Liver (tissue), 9 donors: ENCODE measurements around the gene LRCH4. TPM values are rescaled to one million over a fixed set of nuclear protein-coding genes. Genes with fewer than 3 reads are reported as not detected.

Experiments
- DNase-seq: peaks from one replicate; pipeline ENCODE4 v3.0.0-alpha.2; 2017; ENCODE audit warnings: low spot score
- H3K27ac ChIP-seq, 2 donors: one replicate each; pipeline ENCODE4 v1.7.0; 2013; ENCODE audit warnings: inconsistent platforms in 2 of 2, low read length in 2 of 2, control low read depth in 1 of 2, low read depth in 1 of 2, mild to moderate bottlenecking in 1 of 2
- H3K27me3 ChIP-seq, 4 donors: one replicate each; pipeline versions ENCODE4 v1.6.1 to v1.7.0; 2013; ENCODE audit warnings: low read length in 3 of 4, inconsistent platforms in 1 of 4, mild to moderate bottlenecking in 1 of 4, moderate library complexity in 1 of 4; ENCODE audit not compliant: control insufficient read depth in 4 of 4, insufficient read depth in 4 of 4
- H3K36me3 ChIP-seq, 4 donors: one replicate each; pipeline versions ENCODE4 v1.6.1 to v1.7.0; 2013; ENCODE audit warnings: low read length in 3 of 4, mild to moderate bottlenecking in 3 of 4, low read depth in 1 of 4, moderate library complexity in 1 of 4; ENCODE audit not compliant: control insufficient read depth in 4 of 4, insufficient read depth in 3 of 4
- H3K4me1 ChIP-seq, 4 donors: one replicate each; pipeline versions ENCODE4 v1.6.1 to v1.7.0; 2013; ENCODE audit warnings: low read length in 3 of 4, mild to moderate bottlenecking in 3 of 4, moderate library complexity in 1 of 4; ENCODE audit not compliant: control insufficient read depth in 4 of 4, insufficient read depth in 4 of 4
- H3K4me3 ChIP-seq, 3 donors: one replicate each; pipeline versions ENCODE4 v1.6.1 to v1.7.0; 2013; ENCODE audit warnings: low read length in 3 of 3, control low read depth in 1 of 3, low read depth in 1 of 3, mild to moderate bottlenecking in 1 of 3
- H3K9ac ChIP-seq, 2 donors: one replicate each; pipeline ENCODE4 v1.7.0; 2013; ENCODE audit warnings: low read length in 2 of 2, mild to moderate bottlenecking in 2 of 2, moderate library complexity in 2 of 2, control low read depth in 1 of 2, low read depth in 1 of 2
- H3K9me3 ChIP-seq, 4 donors: one replicate each; pipeline versions ENCODE4 v1.6.1 to v1.7.0; 2013; ENCODE audit warnings: low read length in 3 of 4; ENCODE audit not compliant: control insufficient read depth in 4 of 4
- ATF3 ChIP-seq: IDR thresholded peaks from 2 replicates; pipeline ENCODE4 v1.6.1; 2016; ENCODE audit warnings: antibody characterized with exemption
- CTCF ChIP-seq: fragments of 150-350 bp; IDR thresholded peaks from 2 replicates; pipeline ENCODE4 v1.5.1; 2017; ENCODE audit warnings: improper control_type of control experiment, low read depth, low read length; ENCODE audit not compliant: missing input control
- FOXA1 ChIP-seq: IDR thresholded peaks from 2 replicates; pipeline ENCODE4 v1.6.1; 2016; ENCODE audit warnings: antibody characterized with exemption
- FOXA2 ChIP-seq: IDR thresholded peaks from 2 replicates; pipeline ENCODE4 v1.6.1; 2016; ENCODE audit warnings: antibody characterized with exemption
- GABPA ChIP-seq, 2 donors: IDR thresholded peaks in 1 of 2; conservative IDR thresholded peaks in 1 of 2; 2 replicates each; pipeline ENCODE4 v1.6.1; 2016; ENCODE audit warnings: antibody characterized with exemption in 2 of 2, mild to moderate bottlenecking in 1 of 2, moderate library complexity in 1 of 2
- HNF4A ChIP-seq, 2 donors: conservative IDR thresholded peaks; 2 replicates each; pipeline ENCODE4 v1.6.1; 2016; ENCODE audit warnings: antibody characterized with exemption in 2 of 2, mild to moderate bottlenecking in 2 of 2
- HNF4G ChIP-seq: IDR thresholded peaks from 2 replicates; pipeline ENCODE4 v1.6.1; 2016; ENCODE audit warnings: antibody characterized with exemption
- JUND ChIP-seq, 2 donors: IDR thresholded peaks; 2 replicates each; pipeline ENCODE4 v1.6.1; 2016; ENCODE audit warnings: antibody characterized with exemption in 2 of 2
- NR2F2 ChIP-seq: IDR thresholded peaks from 2 replicates; pipeline ENCODE4 v1.6.1; 2016; ENCODE audit warnings: antibody characterized with exemption
- RAD21 ChIP-seq, 2 donors: IDR thresholded peaks; 2 replicates each; pipeline ENCODE4 v1.6.1; 2016; ENCODE audit warnings: antibody characterized with exemption in 2 of 2, mild to moderate bottlenecking in 2 of 2
- REST ChIP-seq: IDR thresholded peaks from 2 replicates; pipeline ENCODE4 v1.6.1; 2016; ENCODE audit warnings: antibody characterized with exemption, mild to moderate bottlenecking
- RXRA ChIP-seq, 2 donors: IDR thresholded peaks; 2 replicates each; pipeline ENCODE4 v1.6.1; 2017 to 2018; ENCODE audit warnings: antibody characterized with exemption in 2 of 2, mild to moderate bottlenecking in 1 of 2
- SP1 ChIP-seq: IDR thresholded peaks from 2 replicates; pipeline ENCODE4 v1.6.1; 2018; ENCODE audit warnings: antibody characterized with exemption, mild to moderate bottlenecking
- TAF1 ChIP-seq: conservative IDR thresholded peaks from 2 replicates; pipeline ENCODE4 v1.6.1; 2016; ENCODE audit warnings: antibody characterized with exemption, mild to moderate bottlenecking
- YY1 ChIP-seq: IDR thresholded peaks from 2 replicates; pipeline ENCODE4 v1.6.1; 2016; ENCODE audit warnings: antibody characterized with exemption, mild to moderate bottlenecking
- ZBTB33 ChIP-seq: IDR thresholded peaks from 2 replicates; pipeline ENCODE4 v1.6.1; 2016; ENCODE audit warnings: antibody characterized with exemption
- WGBS: extraction: QIAGEN DNeasy Blood & Tissue Kit; methylation state at CpG from one replicate; pipeline ENCODE4 v1.1.7; 2013; 5-methylcytosine and 5-hydroxymethylcytosine counted together
- polyA plus RNA-seq, 2 donors: library from polyadenylated mRNA; stranded (reverse) in 1 of 2; unstranded in 1 of 2; fragments of 200-250 nt in 1 of 2; fragments of >200 nt in 1 of 2; fragmentation: Nextera tagmentation in 1 of 2; extraction: Ambion mirVana in 1 of 2; gene quantifications; one replicate each; pipeline versions ENCODE4 v1.2.1 to v1.2.3, GENCODE V29; 2013 to 2015
- total RNA-seq, 2 donors: library from RNA; depleted of rRNA; stranded (reverse); fragments of >200 nt; gene quantifications; one replicate each; pipeline ENCODE4 v1.2.3, GENCODE V29; 2014
- TF ChIP-seq, protein P1 (sequence below): IDR thresholded peaks from 2 replicates; pipeline ENCODE4 v1.6.1; 2016; ENCODE audit warnings: antibody characterized with exemption
- donor health status: healthy.
- donor health status: healthy.
- donor health status: healthy.
- donor health status: healthy.
- donor health status: healthy.

LRCH4 gene
- total and polyA plus RNA-seq, 4 donors, result 8.2 to 25.8 (median 13.0) TPM

- H3K4me3 ChIP-seq, result peak overlapping the region; percentile 29 to 68 (median 67)
- WGBS, result 8% methylated on average over 29 of the region's 29 CpGs
- H3K27me3 ChIP-seq, result no peaks in the 10 kb centered on the region
- no peak for DNase-seq
- H3K27ac ChIP-seq, result peak overlapping the region in 1 of 2 donors; percentile 97
- peaks cover 3 to 19% (median 14%) of the 10 kb centered on the region in 4 donors for H3K4me1 ChIP-seq
- H3K36me3 ChIP-seq, result no peaks in the 10 kb centered on the region
- no peak for TF ChIP-seq RAD21 (IDR thresholded peaks at IDR 0.05)
- TF ChIP-seq CTCF, result no peak
- no peak for TF ChIP-seq NR2F2
- no peak for TF ChIP-seq YY1
- no peak for TF ChIP-seq ZBTB33
- no peak for TF ChIP-seq FOXA1
- no peak for TF ChIP-seq HNF4A (conservative IDR thresholded peaks at IDR 0.05)
- no peak for TF ChIP-seq JUND (IDR thresholded peaks at IDR 0.05)
- no peak for TF ChIP-seq GABPA (IDR thresholded peaks at IDR 0.05 in 1 of 2, conservative IDR thresholded peaks at IDR 0.05 in 1 of 2)
- H3K9me3 ChIP-seq, result no peaks in the 10 kb centered on the region
- peak overlapping the region; percentile 24 to 67 for H3K9ac ChIP-seq
These were observed 26.9 kb upstream of the LRCH4 start for GRCh38 chr7:100612730-100613390.

DNA sequence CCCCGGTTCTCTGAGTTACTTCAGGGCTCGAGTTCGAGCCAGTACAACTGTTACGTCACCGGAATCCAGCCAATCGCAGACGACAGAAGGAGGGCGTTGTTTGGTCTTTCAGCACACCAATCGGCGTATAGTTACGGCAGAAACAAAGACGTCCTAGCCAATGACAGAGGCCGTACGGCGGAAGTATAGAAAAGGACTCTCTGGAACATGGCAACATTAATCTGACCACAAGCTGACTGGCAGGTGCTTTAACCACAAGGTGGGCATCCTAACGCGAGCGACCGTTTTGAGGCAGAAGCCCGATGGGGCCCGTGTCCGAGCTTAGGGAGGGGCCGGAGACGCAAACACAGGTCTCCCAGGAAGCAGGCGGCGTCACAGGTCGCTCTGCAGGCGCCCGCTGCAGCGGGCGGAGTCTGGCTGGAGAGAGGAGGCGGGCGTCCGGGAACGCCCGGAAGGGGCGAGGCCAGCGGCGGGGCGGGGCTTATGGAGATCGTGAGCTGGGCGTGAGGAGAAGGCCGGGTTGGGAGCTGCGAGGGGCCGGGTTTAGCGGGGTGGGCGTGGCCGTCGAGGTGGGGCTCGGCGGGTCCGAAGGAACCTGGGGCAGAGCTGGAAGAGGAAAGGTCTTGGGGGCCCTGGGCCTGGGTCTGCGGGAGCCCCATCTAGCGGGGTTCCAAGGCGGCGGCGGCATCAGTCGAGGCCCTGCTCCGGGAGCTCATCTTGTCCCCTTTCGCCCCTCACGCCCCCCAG, 26.2 kb upstream of the LRCH4 start, which contains the start of gene MOSPD3:
TSS of gene MOSPD3 (plus strand) at position 558 of the 747 bp plus-strand sequence. CDS start 252 bp downstream, outside the sequence.
- Histone ChIP-seq H3K27me3 (no peaks in the 10 kb centered on the region), H3K9me3 (no peaks in the 10 kb centered on the region), H3K27ac (peak within 1 kb of the TSS; percentile 91 to 97), H3K36me3 (no peaks in the 10 kb centered on the region), H3K9ac (peak within 1 kb of the TSS; percentile 67 to 91), H3K4me1 (peaks cover 3 to 19% (median 14%) of the 10 kb centered on the region in 4 donors), H3K4me3 (peak within 1 kb of the TSS; percentile 67 to 80 (median 68))
- DNase-seq, result peak; percentile 99
- under 1% methylated on average over 61 of the region's 61 CpGs for WGBS
- TF ChIP-seq RAD21 (IDR thresholded peaks at IDR 0.05) (peak in 1 of 2 donors; percentile 35), ATF3 (no peak), GABPA (IDR thresholded peaks at IDR 0.05 in 1 of 2, conservative IDR thresholded peaks at IDR 0.05 in 1 of 2) (peak in 1 of 2 donors; percentile 84), JUND (IDR thresholded peaks at IDR 0.05) (peak; percentile 38 to 44), HNF4A (conservative IDR thresholded peaks at IDR 0.05) (peak; percentile 3 to 16), SP1 (peak; percentile 95), RXRA (IDR thresholded peaks at IDR 0.05) (peak; percentile 70 to 84), ZBTB33 (peak; percentile 49), CTCF (no peak), TAF1 (peak; percentile 88), NR2F2 (peak; percentile 15), REST (peak; percentile 69), YY1 (peak; percentile 71), HNF4G (no peak), FOXA2 (no peak)
- TF ChIP-seq, protein P1, sequence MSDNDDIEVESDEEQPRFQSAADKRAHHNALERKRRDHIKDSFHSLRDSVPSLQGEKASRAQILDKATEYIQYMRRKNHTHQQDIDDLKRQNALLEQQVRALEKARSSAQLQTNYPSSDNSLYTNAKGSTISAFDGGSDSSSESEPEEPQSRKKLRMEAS, result no peak
